GM18870 (cell line): Measurements from ENCODE around the gene MTHFS.

Experiments
- ATAC-seq: cut with Tn5 transposase; IDR thresholded peaks from one replicate; pipeline ENCODE4 v1.9.1; 2021; ENCODE audit warnings: moderate library complexity; ENCODE audit not compliant: unreplicated experiment

The MTHFS gene

GRCh38 chr15:79881254-79881653 is 15.6 kb downstream of the MTHFS start:
- no peak for ATAC-seq

GRCh38 chr15:79878078-79878705 is 18.6 kb downstream of the MTHFS start:
- no peak for ATAC-seq

GRCh38 chr15:79875213-79875612 is 21.6 kb downstream of the MTHFS start:
- no peak for ATAC-seq

- ATAC-seq: no peak
These were observed 22.6 kb downstream of the MTHFS start for GRCh38 chr15:79874242-79874641.

- no peak for ATAC-seq
These were observed 24.3 kb downstream of the MTHFS start for GRCh38 chr15:79872358-79873017.

GRCh38 chr15:79868554-79868953 is 28.3 kb downstream of the MTHFS start:
- ATAC-seq: no peak

- no peak for ATAC-seq
These were observed 32.9 kb downstream of the MTHFS start for GRCh38 chr15:79863886-79864285.

- no peak for ATAC-seq
These were observed 34.6 kb downstream of the MTHFS start for GRCh38 chr15:79862191-79862590.

GRCh38 chr15:79860661-79861060 is 36.2 kb downstream of the MTHFS start:
- no peak for ATAC-seq

- ATAC-seq: no peak
These were observed 38.3 kb downstream of the MTHFS start for GRCh38 chr15:79858469-79858868.

- ATAC-seq: peak; percentile 86
These were observed 43.1 kb downstream of the MTHFS start for GRCh38 chr15:79853492-79854328.

GRCh38 chr15:79849789-79850188 is 47.0 kb downstream of the MTHFS start:
- ATAC-seq: no peak

GRCh38 chr15:79846539-79846938 is 50.3 kb downstream of the MTHFS start:
- ATAC-seq: no peak

GRCh38 chr15:79844221-79844620 is 52.6 kb downstream of the MTHFS start:
- no peak for ATAC-seq

- no peak for ATAC-seq
These were observed 59.0 kb downstream of the MTHFS start for GRCh38 chr15:79837846-79838245.

- ATAC-seq: no peak
These were observed 62.3 kb downstream of the MTHFS start for GRCh38 chr15:79834495-79834894.

- no peak for ATAC-seq
These were observed 64.3 kb downstream of the MTHFS start for GRCh38 chr15:79832367-79833120.

GRCh38 chr15:79831604-79832003 is 65.2 kb downstream of the MTHFS start:
- ATAC-seq: no peak

GRCh38 chr15:79829950-79830349 is 66.9 kb downstream of the MTHFS start:
- no peak for ATAC-seq

GRCh38 chr15:79828447-79828846 is 68.4 kb downstream of the MTHFS start:
- ATAC-seq: no peak

GRCh38 chr15:79826800-79827199 is 70.0 kb downstream of the MTHFS start:
- no peak for ATAC-seq
